ENCODE data around the gene PLCG1. TPM values are rescaled to one million over a fixed set of nuclear protein-coding genes. Genes with fewer than 3 reads are reported as not detected.

PLCG1 gene
- total RNA-seq, 1 donor from 2014 or later, result 61.1 TPM

DNA sequence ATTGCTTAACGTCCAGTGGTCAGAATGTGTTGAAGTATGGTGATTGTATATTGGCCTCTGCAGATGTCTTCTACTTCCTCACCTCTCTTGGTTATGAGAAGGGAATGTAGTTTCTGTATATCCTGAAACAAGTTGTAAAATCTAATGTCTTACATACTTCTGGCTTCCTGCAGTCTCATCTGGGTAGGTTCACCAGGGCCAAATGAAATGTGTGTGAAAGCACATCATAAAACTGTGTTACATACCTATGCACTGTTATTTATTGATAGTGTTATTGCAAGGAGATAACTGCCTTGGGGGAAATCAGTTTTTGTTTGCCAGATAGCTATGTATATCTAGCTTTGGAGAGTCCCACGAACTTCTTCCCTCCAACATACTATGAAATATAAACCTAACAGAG is 35.7 kb upstream of the PLCG1 start:
- intact Hi-C loops (cut with micrococcal nuclease), result no loop called here
- ChIA-PET POLR2A (no interaction called here), CTCF (no interaction called here)
- Mint-ChIP-seq H3K9me3 (no peaks in the 10 kb centered on the region), H3K27ac (no peak overlapping the region), H3K36me3 (ENCODE audit: low read depth) (peaks cover 86% of the 10 kb centered on the region), H3K4me1 (no peaks in the 10 kb centered on the region), H3K4me3 (no peak overlapping the region), H3K27me3 (no peaks in the 10 kb centered on the region)
- TF ChIP-seq, protein P1, sequence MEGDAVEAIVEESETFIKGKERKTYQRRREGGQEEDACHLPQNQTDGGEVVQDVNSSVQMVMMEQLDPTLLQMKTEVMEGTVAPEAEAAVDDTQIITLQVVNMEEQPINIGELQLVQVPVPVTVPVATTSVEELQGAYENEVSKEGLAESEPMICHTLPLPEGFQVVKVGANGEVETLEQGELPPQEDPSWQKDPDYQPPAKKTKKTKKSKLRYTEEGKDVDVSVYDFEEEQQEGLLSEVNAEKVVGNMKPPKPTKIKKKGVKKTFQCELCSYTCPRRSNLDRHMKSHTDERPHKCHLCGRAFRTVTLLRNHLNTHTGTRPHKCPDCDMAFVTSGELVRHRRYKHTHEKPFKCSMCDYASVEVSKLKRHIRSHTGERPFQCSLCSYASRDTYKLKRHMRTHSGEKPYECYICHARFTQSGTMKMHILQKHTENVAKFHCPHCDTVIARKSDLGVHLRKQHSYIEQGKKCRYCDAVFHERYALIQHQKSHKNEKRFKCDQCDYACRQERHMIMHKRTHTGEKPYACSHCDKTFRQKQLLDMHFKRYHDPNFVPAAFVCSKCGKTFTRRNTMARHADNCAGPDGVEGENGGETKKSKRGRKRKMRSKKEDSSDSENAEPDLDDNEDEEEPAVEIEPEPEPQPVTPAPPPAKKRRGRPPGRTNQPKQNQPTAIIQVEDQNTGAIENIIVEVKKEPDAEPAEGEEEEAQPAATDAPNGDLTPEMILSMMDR (IDR thresholded peaks at IDR 0.05), result no peak
- DNase-seq (no peak), ATAC-seq (ENCODE audit: low read depth) (no peak)

DNA sequence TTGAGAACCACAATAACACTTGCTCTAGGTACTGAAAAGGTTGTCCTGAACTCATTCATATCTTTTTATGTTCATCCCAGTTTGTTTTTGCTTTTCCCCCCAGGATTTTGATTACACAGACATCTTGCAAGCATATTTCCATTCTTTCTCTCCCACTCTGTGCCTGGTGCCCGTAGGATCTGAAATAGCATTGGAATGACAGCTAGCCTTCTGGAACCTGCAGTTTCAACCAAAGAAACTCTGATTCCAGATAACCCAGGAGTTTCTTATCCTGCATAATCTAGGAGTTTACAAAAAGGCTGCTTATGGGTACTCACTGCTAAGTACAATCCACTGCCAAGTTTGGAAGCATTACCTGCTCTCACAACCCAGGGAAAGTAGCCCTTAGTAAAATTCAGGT is 28.8 kb upstream of the PLCG1 start:
- CTCF ChIA-PET, result interaction anchor here (1.0 kb wide), 1 partner anchor 14 kb away, joined by 3 read pairs; no protein-coding TSS in a partner anchor
- DNase-seq, result no peak
- H3K36me3 Mint-ChIP-seq (ENCODE audit: low read depth), result peaks cover 65% of the 10 kb centered on the region

DNA sequence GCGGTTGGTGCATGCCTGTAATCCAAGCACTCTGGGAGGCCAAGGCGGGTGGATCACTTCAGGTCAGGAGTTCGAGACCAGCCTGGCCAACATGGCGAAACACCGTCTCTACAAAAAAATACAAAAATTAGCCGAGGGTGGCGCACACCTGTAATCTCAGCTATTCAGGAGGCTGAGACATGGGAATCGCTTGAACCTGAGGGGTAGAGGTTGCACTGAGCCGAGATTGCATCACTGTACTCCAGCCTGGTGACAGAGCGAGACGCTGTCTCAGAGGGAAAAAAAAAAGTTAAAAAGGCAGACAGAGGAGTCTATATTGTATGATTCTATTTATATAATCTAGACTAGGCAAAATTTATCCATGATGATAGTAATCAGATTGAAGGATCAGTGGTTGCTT is 27.3 kb upstream of the PLCG1 start:
- ChIA-PET CTCF (no interaction called here), POLR2A (no interaction called here)
- no peaks in the 10 kb centered on the region for H3K27me3 Mint-ChIP-seq
- DNase-seq (no peak), ATAC-seq (ENCODE audit: low read depth) (no peak)
- no peak overlapping the region for H3K4me3 Mint-ChIP-seq
- intact Hi-C loops (cut with micrococcal nuclease), result no loop called here
- H3K27ac Mint-ChIP-seq, result no peak overlapping the region
- TF ChIP-seq, protein P1 (IDR thresholded peaks at IDR 0.05), result no peak
- peaks cover 62% of the 10 kb centered on the region for H3K36me3 Mint-ChIP-seq (ENCODE audit: low read depth)
- peaks cover 12% of the 10 kb centered on the region for H3K4me1 Mint-ChIP-seq
- H3K9me3 Mint-ChIP-seq, result no peaks in the 10 kb centered on the region

More for the DNA sequence above, 28.8 kb upstream of the PLCG1 start:
- intact Hi-C loops (cut with micrococcal nuclease), result no loop called here
- POLR2A ChIA-PET, result no interaction called here
- Mint-ChIP-seq H3K4me1 (peaks cover 12% of the 10 kb centered on the region), H3K27ac (no peak overlapping the region), H3K4me3 (no peak overlapping the region), H3K9me3 (no peaks in the 10 kb centered on the region), H3K27me3 (no peaks in the 10 kb centered on the region)
- ATAC-seq (ENCODE audit: low read depth), result no peak
- TF ChIP-seq, protein P1 (IDR thresholded peaks at IDR 0.05), result no peak

DNA sequence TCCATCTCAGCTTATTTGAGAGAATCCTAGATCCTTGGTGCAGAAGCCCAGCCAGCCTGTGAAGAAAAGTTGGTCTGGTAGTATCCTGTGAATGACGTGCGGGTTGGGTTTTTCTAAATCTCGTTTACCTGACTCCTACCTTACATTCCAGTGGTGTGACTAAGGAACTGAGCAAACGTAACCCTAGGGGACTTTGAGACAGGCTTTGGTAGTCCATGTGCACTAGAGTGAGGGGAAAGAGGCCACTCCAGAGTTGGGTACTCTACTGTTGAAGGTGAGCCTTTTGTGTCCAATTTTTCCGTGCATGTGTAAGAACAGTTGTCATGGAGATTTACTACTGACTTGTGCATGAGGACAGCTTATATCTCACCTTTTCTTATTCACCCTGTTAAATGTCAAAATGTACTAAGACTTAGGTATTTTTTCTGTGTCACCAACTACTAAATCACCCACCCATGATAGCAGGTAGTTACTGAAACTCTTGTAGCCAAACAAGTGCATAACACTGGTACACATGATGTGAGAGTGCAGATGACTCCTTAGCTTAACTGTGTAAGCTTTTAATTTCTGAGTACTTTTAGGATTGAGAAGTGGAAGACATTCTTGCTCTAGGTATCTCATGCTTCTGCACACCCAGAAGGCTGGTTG is 26.3 kb upstream of the PLCG1 start:
- H3K27ac Mint-ChIP-seq, result peak overlapping the region; percentile 25
- peaks cover 65% of the 10 kb centered on the region for H3K36me3 Mint-ChIP-seq (ENCODE audit: low read depth)
- ATAC-seq (ENCODE audit: low read depth) (no peak), DNase-seq (no peak)
- TF ChIP-seq, protein P1 (IDR thresholded peaks at IDR 0.05), result no peak
- intact Hi-C loops (cut with micrococcal nuclease), result no loop called here
- H3K4me3 Mint-ChIP-seq, result no peak overlapping the region
- H3K4me1 Mint-ChIP-seq, result peaks cover 12% of the 10 kb centered on the region
- no peaks in the 10 kb centered on the region for H3K27me3 Mint-ChIP-seq
- H3K9me3 Mint-ChIP-seq, result no peaks in the 10 kb centered on the region
- CTCF ChIA-PET, result interaction anchor here (1.0 kb wide), 1 partner anchor 24 kb away, joined by 3 read pairs; no protein-coding TSS in a partner anchor
- POLR2A ChIA-PET, result interaction anchor here (1.0 kb wide), 1 partner anchor 62 kb away, joined by 3 read pairs; no protein-coding TSS in a partner anchor

DNA sequence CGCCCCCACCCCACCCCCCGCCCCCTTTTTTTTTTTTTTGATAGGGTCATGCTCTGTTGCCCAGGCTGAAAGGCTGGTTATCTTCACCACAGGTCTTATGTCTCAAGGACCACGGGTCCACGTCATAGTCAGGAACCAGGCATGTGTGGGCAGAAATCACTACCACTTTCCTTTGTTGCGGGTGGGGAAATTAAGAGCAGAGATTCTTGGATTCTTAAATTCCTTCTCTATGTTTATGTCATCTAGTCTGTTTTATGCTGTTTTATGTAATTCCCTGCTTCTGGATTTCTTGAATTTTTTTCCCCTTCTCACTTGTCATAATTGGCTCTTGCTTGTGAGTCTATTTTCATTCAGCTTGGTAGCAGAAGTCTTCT is 25.8 kb upstream of the PLCG1 start:
- Mint-ChIP-seq H3K27ac (no peak overlapping the region), H3K4me1 (peaks cover 12% of the 10 kb centered on the region), H3K36me3 (ENCODE audit: low read depth) (peaks cover 69% of the 10 kb centered on the region), H3K4me3 (no peak overlapping the region), H3K9me3 (no peaks in the 10 kb centered on the region), H3K27me3 (no peaks in the 10 kb centered on the region)
- ATAC-seq (ENCODE audit: low read depth), result peak; percentile 42
- TF ChIP-seq, protein P1 (IDR thresholded peaks at IDR 0.05), result no peak
- no peak for DNase-seq
- intact Hi-C loops (cut with micrococcal nuclease), result no loop called here
- ChIA-PET POLR2A (no interaction called here), CTCF (interaction anchor here (1.0 to 2.3 kb wide), 2 partner anchors 17 to 23 kb away, joined by 3 to 10 read pairs; no protein-coding TSS in a partner anchor)

All from activated B cell treated with CpG ODN at 0.5 μM for 24 hours (primary cell).